ENCODE measurements around the gene C1QTNF6.

Gene C1QTNF6

DNA sequence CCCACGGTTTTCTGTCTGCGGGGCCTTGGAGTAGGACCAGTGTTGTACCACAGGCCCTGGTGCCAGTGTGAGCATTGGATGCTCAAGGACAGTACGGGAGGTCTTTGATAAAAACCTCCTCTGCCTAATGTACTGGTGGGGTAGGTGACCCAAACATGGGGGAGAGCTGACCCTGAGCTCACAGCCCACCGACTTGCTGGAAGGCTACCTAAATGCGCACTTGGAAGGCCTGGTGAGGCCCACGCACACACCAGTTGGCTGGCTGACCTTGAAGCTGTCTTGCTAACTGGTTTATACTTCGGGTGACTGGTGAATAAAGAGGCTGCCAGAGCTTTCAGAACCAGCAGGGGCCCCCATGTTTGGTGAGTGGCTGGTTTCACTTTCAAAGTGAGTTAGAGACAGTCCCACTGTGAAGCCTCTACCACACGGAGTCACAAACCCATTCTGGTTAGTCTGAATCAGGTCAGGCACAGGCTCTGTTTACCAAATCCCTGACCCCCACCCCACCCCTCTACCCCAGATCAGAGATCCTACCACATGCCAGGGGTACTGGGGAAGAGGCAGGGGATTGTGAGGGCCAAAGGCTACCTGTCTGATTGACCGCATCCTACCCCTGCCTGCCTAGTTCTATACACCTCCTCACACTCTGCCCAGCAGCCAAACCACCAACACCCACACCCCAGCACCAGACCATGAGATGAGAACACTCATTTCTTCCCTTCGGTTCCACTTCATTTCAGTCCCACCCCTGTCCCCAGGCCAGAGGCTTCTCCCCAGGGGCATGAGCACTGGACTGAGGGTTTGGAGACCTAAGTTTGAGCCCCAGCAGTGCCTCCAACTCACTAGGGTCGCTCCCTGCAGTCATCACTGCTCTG is 25.6 kb downstream of the C1QTNF6 start:
- DNase-seq (ENCODE audit: low read depth): peak; percentile 53

DNA sequence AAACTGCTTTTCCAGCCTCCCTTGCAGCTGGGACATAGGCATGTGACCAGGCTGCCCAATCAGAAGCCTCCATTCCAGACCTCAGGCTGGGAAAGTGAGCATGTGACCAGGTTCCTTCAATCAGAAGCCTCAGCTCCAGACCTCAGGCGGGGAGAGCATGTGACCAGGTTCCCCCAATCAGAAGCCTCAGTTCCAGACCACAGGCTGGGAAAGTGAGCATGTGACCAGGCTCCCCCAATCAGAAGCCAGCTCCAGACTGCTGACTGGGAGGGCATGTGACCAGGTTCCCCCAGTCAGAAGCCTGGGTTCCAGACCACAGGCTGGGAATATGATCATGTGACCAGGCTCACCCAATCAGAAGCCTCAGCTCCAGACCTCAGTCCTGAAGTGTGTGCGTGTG is 26.6 kb downstream of the C1QTNF6 start:
- DNase-seq (ENCODE audit: low read depth): no peak

DNA sequence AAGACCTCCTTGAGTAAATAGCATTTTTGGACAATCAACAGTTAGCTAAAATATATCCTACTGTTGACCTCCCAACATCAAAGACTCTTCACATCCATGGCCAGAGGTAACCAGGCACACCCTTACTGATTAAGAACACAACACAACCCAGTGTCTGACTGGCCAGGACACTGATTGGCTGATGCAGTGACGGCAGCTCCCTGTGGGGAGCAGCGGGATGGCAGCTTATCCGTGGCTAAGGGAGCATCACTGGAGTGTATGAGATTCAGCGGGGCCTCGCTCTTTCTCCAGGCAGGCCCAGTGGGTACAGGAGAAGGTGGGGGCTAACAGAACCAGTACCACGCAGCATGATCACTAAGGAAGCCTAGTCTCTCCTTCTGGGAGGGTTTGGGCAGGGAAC is 28.0 kb downstream of the C1QTNF6 start:
- no peak for DNase-seq (ENCODE audit: low read depth)

DNA sequence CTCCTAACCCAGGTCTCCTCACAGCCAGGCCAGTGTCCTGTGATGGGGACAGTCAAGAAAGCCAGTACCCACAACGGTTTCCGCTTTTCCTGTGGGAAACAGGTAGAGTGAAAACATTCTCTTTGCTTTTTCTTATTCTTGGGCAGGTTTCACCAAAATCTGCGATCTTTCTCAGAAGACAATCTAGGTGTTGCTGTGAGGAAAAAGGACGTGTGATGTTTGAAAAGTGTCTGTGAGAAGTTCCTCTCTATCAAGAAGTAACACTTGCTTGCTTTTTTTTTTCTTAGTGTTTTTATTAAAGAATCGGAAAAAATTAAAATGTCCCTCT is 29.1 kb downstream of the C1QTNF6 start:
- no peak for DNase-seq (ENCODE audit: low read depth)

DNA sequence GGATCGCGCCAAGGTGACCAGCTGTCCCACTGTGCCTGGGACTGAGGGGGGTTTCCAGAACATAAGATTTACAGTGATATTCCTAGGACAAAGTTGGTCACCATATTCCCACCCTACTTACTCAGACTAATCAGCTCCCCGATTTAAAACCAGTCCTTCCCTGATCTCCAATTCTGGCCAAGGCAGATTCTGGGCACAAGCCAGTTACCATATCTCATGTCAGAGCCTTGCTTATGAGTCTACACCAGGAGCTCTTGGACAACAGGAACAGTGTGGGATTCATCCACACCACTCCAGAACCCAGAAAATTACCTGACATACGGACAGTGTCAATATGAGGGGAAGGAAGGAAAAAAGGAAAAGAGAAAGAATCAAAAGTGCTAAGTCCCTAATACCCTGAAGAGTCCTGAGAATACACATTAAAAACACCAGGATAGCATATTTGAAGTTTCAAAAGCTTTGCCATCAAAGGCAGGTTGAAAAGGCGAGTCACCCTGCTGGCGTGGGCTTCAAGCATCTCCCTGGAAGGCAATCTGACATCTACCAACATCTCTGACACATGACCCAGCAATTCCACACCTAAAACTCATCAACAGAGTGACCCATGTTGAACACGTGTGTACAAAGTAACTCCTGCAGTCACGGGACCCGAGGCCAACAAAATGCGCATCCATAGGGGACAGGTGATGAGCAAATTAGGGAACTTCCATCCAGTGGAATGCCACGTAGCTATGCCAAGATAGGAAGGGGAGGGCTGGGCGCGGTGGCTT is 30.3 kb downstream of the C1QTNF6 start:
- no peak for DNase-seq (ENCODE audit: low read depth)

DNA sequence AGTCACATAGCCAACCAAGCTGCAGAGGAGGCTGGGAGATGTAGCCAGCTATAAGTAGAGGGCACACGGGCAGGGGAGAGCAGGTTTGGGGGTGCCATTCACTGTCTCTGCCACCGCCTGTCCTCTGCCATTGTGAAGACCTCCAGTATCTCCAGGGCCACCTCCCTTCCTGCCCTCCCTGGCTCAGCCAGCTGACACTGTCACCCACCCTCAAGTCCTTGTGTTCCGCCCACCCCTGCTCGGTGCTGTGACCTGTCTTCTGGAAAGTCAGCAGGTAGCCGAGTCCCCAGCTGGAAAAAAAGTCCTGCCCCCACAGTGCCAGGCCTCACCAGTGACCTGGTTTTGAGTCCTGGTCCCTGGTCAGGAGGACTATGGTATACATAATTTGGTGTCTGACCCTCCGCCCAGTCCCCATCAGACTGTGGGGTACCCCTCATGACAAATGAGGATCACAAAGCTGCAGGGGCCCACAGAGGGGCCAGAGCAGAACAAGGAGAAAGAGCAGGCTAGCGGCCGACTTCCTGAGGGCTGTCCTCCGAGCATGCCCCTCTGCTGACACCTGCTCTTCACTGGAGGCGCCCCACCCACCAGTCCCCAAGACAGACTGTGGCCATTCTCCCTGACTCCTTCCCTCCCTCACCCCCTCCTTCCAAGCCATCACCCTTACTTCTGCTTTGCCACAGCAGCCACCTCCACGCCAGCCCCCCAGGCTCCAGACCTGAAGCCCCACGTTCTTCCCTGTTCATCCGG is 31.2 kb downstream of the C1QTNF6 start:
- DNase-seq (ENCODE audit: low read depth): no peak

DNA sequence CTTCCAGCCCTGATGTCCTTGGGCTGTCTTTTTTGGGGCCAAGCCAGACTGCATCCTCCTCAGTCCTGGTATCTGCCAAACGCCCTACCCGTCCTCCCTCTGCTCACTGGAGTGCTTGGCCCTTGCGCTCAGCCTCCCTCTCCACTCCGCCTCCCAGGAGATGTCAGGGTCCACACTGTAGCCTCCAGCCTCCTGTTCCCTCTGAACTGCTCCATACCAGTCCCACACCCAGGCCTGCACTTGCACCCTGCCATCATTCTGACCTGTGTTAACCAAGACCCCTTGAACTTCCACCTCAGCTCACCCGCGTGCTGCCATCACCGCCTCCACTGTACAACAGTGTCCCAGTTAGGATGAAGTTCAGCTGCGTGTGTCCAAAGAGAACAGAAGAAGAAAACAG is 32.1 kb downstream of the C1QTNF6 start:
- no peak for DNase-seq (ENCODE audit: low read depth)

DNA sequence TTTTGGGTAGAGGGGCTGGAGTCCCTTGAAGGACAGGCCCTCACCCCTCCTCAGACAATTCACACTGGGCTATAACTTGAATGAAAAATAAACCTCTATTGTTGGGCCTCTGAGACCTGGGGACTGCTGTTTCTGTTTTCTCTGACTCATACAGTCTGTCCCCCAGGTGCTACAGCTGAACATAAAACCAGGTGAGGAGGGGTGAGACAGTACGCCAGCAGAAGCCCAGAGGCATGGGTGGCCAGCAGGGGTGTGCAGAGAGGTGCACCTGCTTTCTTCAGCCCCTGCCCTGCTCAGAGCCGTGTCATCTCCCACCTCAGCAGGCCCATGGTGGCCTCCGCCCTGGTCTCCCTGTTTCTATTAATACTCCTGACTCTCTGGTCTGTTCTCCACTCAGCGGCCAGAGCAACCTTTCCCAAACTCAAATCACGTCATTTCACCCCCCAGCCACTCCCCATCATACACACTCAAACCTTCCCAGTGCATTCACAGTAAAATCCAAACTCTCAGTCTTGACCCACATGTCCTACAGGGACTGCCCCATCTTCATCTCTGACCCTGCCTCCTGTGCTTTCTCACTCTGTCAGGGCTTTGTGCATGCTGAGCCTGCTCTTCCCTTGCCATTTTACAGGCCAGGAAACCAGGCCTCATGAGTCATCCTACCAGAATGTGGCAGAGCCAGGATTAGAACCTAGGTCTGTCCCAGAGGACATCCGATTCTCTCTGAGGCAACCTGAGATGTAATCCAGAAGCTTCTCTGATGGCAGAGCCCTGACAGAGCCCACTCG is 32.9 kb downstream of the C1QTNF6 start:
- no peak for DNase-seq (ENCODE audit: low read depth)

DNA sequence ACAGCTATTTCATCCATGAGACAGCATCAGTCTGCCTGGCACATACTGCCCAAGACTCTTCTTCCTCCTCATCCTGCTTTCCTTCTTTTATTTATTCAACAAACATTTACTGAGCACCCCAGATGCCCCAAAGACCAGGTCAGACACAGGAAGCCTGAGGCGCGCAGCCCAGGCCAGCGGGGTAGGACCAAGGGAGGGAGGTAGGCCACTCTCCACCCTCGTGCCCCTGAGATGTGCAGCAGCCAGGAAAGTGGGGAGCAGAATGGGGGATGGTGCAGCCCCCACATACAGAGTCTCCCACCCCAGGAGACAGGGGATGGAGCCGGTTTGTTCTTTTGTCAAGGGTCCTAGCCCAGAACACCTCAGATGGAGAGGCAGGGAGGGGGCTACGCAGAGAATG is 34.1 kb downstream of the C1QTNF6 start:
- no peak for DNase-seq (ENCODE audit: low read depth)

DNA sequence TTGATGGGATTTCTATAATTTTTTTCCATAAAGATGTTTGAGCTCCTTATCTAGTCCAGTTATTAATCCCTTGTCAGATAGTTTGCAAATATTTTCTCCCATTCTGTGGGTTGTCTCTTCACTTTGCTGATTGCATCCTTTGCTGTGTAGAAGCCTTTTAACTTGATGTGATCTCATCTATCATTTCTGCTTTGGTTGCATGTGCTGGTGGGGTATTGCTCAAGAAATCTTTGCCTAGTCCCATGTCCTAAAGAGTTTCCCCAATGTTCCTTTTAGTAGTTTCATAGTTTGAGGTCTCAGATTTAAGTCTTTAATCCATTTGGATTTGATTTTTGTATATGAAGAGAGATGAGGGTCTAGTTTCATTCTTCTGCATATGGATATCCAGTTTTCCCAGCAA is 36.6 kb downstream of the C1QTNF6 start:
- no peak for DNase-seq (ENCODE audit: low read depth)

DNA sequence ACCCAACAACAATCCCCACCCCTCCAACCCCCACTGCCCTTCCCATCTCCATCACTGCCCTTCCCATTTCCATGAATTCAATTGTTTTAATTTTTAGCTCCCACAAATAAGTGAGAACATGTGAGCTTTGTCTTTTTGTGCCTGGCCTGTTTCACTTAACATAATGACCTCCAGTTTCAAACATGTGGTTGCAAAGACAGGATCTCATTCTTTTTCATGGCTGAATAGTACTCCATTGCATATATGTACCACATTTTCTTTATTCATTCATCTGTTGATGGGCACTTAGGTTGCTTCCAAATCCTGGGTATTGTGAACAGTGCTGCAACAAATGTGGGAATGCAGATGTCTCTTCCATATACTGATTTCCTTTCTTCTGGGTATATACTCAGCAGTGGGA is 37.3 kb downstream of the C1QTNF6 start:
- no peak for DNase-seq (ENCODE audit: low read depth)

DNA sequence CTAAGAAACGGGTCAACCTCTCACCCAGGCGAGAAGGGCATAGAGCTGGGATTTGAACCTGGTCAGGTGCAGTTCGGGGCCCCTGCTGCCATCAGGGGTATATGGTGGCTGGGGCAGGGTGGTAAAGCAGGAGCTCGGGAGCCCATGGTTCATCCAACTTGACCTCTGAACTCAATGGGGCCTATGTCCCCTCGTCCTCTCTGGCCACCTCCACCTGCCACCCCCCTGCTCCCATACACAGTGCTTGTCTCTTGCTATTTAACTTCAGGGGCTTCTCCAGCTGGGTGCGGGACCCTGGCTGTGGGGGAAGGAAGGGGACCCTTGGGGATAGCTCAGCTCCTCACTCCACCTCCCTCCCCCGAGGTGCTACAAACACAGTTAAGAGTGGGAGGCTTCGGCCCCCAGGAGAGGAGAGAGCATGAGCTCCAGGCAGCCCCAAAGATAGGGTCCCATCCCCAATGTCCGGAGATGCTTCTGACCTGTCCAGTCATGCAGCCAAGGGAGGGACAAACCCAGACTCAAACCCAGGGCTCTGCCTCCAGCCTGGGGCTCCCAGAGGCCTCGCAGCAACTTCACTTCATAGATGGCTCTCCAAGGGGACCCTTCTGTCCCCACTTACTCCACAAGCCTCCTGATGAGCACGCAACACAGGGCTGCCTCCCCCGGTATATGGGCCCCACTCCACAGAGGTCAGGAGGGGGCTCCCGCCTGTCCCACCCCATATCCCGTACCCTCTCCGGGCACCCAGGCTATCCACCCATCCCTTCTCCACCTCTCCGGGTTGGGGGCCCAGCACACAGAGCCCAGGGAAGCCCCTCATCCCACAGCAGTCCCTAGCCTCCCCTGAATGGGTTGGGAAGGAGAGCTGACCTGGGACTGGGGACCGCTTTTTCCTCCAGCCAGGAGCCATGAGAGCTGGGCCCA is 39.0 kb downstream of the C1QTNF6 start:
- no peak for DNase-seq (ENCODE audit: low read depth)

DNA sequence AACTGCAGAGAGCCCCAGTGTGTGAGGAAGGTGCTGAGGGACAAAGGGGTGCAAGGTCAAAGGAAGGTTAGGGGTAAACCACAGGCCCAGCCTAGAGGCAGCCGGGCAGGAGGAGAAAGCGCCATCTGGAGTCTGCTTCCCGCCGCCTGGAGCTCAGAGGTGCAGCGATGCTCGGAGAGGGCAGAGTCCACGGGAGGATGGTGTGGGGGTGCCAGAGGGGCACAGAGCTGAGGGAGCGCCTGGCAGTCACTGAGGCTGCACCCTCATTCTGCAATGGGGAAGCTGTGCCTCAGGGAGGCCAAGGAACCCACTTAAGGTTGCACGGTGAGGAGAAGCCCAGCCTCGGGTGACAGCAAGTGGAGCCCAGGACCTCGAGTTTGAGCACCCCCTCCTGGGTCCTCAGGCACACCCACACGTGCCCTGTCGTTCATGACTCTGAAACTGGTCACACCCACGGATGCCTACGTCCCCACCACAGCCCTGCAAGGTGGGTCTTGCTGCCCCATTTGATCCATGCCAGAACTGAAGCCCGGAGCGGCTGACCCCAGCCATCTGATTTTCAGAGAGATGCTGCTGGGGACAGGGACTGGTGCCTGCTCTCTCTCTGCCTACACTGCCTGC is 39.9 kb downstream of the C1QTNF6 start:
- DNase-seq (ENCODE audit: low read depth): peak; percentile 20

DNA sequence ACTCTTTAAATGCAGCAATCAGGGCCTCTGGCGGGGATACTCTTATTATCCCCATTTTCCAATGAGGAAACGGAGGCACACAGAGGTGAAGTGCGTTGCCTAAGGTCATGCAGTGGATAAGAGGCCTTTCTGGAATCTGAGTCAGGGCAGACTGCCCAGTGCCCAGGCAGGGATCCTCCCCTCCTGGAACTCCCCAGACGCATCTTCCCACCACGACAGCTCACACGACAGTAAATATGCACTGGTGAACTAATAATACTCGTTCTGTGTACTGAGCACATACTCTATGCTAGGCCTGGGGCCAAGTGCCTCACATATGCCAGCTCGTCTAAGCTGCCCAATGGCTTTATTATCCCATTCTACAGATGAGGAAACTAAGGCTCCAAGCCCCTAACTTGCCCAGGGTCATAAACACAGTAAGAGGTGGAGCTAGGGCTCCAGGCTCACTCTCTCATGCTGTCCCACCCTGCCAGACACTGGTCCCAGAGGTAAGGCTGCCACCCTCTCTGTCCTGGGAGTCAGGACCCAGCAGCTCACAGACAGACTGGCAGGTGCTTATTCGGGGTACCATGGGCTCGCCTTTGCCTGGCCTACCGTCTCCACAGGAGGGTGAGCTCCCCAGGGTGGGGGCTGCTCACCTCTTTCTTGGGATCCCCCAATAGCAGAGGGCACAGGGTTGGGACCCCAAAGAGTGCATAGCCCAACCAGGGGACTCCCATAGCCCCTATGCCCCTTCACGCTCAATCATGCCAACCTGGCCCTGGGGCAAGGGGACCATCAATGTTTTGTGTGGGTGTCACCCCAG is 40.7 kb downstream of the C1QTNF6 start:
- DNase-seq (ENCODE audit: low read depth): no peak

DNA sequence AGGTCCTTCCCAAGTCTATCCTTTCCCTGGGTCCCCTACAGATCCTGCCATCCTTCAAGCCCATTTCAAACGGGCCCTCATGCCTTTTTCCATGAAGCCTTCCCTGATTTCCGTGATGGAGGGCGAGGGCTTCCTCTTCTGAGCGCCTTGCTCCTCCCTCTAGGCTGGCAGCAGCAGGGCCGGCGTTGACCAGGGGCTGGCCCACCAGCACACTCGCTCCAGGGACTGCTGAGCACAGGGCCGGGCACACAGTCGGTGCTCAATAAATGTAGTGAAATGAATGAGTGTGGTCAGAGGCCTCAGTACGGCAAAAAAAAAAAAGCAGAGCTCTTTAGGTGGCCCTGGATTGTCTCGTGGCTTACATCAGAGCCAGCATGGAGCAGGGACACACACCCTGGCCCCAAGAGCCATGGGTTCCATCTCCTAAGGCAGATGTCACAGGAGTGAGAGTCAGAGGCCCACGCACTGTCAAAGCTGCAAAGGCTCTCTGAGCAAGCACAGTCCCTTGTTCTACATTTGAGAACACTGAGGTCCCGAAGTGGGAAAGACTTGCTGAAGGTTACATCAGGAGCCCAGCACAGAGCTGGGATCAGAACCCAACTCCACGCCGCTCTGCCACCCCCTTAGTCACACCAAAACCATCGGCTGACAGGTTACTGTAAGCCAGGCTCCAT is 41.4 kb downstream of the C1QTNF6 start:
- DNase-seq (ENCODE audit: low read depth): no peak

DNA sequence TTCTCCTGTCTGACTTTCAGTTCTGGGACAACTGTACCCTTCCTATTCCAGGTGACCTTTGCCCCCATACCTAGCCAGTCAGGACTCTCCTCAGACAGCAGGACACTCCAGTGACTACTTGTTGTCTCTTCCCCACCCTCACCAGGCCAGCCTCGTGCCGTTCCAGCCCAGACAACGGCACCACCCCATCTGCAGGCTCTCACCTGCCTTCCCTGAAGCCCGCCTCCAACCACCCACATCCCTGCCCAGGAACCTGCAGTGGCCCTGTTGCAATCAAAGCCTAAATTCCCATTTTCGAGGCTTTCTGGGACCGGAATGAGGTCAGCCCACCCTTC is 42.0 kb downstream of the C1QTNF6 start:
- no peak for DNase-seq (ENCODE audit: low read depth)

DNA sequence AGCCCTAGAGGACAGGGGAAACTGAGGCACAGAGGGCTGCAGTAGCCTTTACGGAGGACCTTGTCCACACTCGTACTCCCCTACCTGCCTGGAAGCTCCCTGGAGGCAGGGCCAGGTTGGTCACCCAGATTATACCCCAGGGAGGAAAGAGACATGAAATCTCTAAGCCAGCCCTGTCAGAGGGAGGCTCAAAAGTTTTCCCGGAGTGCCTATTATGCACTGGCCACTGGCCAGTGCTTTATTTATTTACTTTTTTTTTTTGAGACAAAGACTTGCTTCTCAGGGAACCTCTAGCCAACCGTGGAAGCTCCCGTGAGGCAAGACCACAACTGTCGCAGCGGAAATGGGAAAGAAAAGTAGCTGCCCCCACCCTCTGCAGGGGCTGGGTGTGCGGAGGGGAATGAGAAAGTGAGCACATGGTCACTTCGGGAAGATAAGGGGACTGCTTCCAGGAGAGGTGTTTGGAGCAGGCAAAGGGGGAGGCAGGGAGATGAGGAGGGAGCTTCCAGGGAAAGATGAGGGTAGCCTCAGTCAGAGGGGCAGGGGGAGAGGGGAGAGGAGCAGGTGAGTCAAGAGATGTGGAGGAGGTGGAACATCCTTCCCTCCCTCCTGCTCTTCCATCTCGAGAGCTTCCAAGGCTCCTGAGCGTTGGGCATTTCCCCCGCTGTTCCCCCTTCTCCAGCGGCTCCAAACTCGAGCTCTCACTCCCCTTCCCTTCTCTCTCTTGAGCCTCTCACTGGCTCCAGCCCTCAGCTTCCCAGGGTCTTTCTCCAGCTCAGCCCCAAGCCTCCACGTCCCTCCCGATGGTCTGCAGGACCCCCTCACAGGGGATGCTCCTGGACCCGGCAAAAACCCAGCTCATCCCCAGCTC is 42.6 kb downstream of the C1QTNF6 start:
- DNase-seq (ENCODE audit: low read depth): no peak

DNA sequence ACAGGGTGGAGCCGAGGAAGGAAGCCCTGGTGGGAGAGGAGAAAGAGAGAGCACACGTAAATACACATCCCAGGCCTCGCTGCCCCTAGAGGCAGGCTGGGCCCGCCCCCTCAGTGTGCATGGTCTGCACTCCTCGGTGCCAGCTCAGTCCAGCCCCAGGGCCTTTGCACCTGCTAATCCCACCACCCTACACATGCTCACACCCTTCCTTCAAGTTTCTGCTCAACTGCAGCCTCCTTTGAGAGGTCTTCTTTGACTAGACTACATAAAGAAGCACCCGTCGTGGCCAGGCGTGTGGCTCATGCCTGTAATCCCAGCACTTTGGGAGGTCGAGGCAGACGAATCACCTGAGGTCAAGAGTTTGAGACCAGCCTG is 43.9 kb downstream of the C1QTNF6 start:
- no peak for DNase-seq (ENCODE audit: low read depth)

All from T follicular helper cell (primary cell).